Trophoblast cell (in vitro differentiated cells and primary cell): Measurements from ENCODE around the gene OR11G2.

Experiments used
- DNase-seq, 2 donors: peaks; one replicate each; pipeline ENCODE4 v3.0.0-alpha.2; 2016
- H2AFZ ChIP-seq: 2 replicates; pipeline ENCODE4 v1.6.1; 2013; ENCODE audit warnings: low read length, moderate library complexity, mild to moderate bottlenecking; ENCODE audit not compliant: insufficient read depth, poor library complexity
- H2AK5ac ChIP-seq: 2 replicates; pipeline ENCODE4 v1.6.1; 2013; ENCODE audit warnings: mild to moderate bottlenecking, low read length
- H2BK120ac ChIP-seq: 2 replicates; pipeline ENCODE4 v1.6.1; 2013; ENCODE audit warnings: low read length, mild to moderate bottlenecking, moderate library complexity; ENCODE audit not compliant: insufficient read depth, poor library complexity
- H2BK12ac ChIP-seq: 2 replicates; pipeline ENCODE4 v1.6.1; 2013; ENCODE audit warnings: mild to moderate bottlenecking, low read length, moderate library complexity
- H2BK5ac ChIP-seq: 2 replicates; pipeline ENCODE4 v1.6.1; 2013; ENCODE audit warnings: low read length, low read depth, moderate library complexity, mild to moderate bottlenecking; ENCODE audit not compliant: poor library complexity
- H3K14ac ChIP-seq: 2 replicates; pipeline ENCODE4 v1.6.1; 2013; ENCODE audit warnings: mild to moderate bottlenecking, low read length
- H3K18ac ChIP-seq: 2 replicates; pipeline ENCODE4 v1.6.1; 2013; ENCODE audit warnings: mild to moderate bottlenecking, low read length
- H3K23ac ChIP-seq: 2 replicates; pipeline ENCODE4 v1.6.1; 2013; ENCODE audit warnings: low read length
- H3K27ac ChIP-seq: 2 replicates; pipeline ENCODE4 v1.5.1; 2013; ENCODE audit warnings: low read depth, mild to moderate bottlenecking, inconsistent platforms, low read length, moderate library complexity
- H3K27me3 ChIP-seq: 2 replicates; pipeline ENCODE4 v1.6.1; 2013; ENCODE audit warnings: inconsistent platforms, mild to moderate bottlenecking, low read length, moderate library complexity; ENCODE audit not compliant: insufficient read depth
- H3K36me3 ChIP-seq, 2 experiments: 1 replicate in 1 of 2; 2 replicates in 1 of 2; pipeline ENCODE4 v1.6.1; 2013; ENCODE audit warnings: low read length in 2 of 2, mild to moderate bottlenecking in 2 of 2, moderate library complexity in 1 of 2; ENCODE audit not compliant: insufficient read depth in 2 of 2, control insufficient read depth in 1 of 2
- H3K4ac ChIP-seq: 2 replicates; pipeline ENCODE4 v1.6.1; 2013; ENCODE audit warnings: low read depth, mild to moderate bottlenecking, low read length, moderate library complexity
- H3K4me1 ChIP-seq, 2 experiments: 1 replicate in 1 of 2; 2 replicates in 1 of 2; pipeline ENCODE4 v1.6.1; 2013; ENCODE audit warnings: low read length in 2 of 2, mild to moderate bottlenecking in 2 of 2, moderate library complexity in 1 of 2; ENCODE audit not compliant: insufficient read depth in 2 of 2, control insufficient read depth in 1 of 2
- H3K4me2 ChIP-seq: 2 replicates; pipeline ENCODE4 v1.6.1; 2013; ENCODE audit warnings: inconsistent platforms, mild to moderate bottlenecking, low read length, moderate library complexity
- H3K4me3 ChIP-seq: 2 replicates; pipeline ENCODE4 v1.5.1; 2013; ENCODE audit warnings: mild to moderate bottlenecking, low read depth, low read length, inconsistent platforms
- H3K79me1 ChIP-seq: one replicate; pipeline ENCODE4 v1.6.1; 2013; ENCODE audit warnings: low read length
- H3K79me2 ChIP-seq: 2 replicates; pipeline ENCODE4 v1.6.1; 2013; ENCODE audit warnings: low read length, mild to moderate bottlenecking; ENCODE audit not compliant: control insufficient read depth, insufficient read depth, poor library complexity
- H3K9ac ChIP-seq: 2 replicates; pipeline ENCODE4 v1.6.1; 2013; ENCODE audit warnings: mild to moderate bottlenecking, low read length
- H3K9me3 ChIP-seq: 2 replicates; pipeline ENCODE4 v1.6.1; 2013; ENCODE audit warnings: low read depth, mild to moderate bottlenecking, control low read depth, inconsistent platforms, low read length; ENCODE audit not compliant: insufficient read depth
- H4K12ac ChIP-seq: 2 replicates; pipeline ENCODE4 v1.6.1; 2013; ENCODE audit warnings: low read depth, mild to moderate bottlenecking, low read length, moderate library complexity
- H4K8ac ChIP-seq: 2 replicates; pipeline ENCODE4 v1.6.1; 2013; ENCODE audit warnings: low read depth, mild to moderate bottlenecking, low read length, moderate library complexity
- H4K91ac ChIP-seq: one replicate; pipeline ENCODE4 v1.6.1; 2013; ENCODE audit warnings: low read depth, mild to moderate bottlenecking, low read length, moderate library complexity
- WGBS: extraction: QIAGEN DNeasy Blood & Tissue Kit; methylation state at CpG from one replicate; pipeline ENCODE4 v1.1.7; 2013; ENCODE audit warnings: missing lambda C conversion rate; ENCODE audit not compliant: insufficient read length, insufficient coverage; ENCODE audit errors: extremely low coverage; 5-methylcytosine and 5-hydroxymethylcytosine counted together

OR11G2 gene

GRCh38 chr14:20195911-20196310, 5.2 kb downstream of the OR11G2 start:
- no CpG with 5 or more reads among the region's 2 CpGs for WGBS
- H3K4me1 ChIP-seq, result no peaks in the 10 kb centered on the region
- H3K79me2 ChIP-seq, result no peaks in the 10 kb centered on the region
- H3K4me2 ChIP-seq, result no peak overlapping the region
- no peak overlapping the region for H2AK5ac ChIP-seq
- peaks cover 15% of the 10 kb centered on the region for H3K9me3 ChIP-seq
- H4K8ac ChIP-seq, result no peak overlapping the region
- H3K27ac ChIP-seq, result no peak overlapping the region
- H4K91ac ChIP-seq, result no peak overlapping the region
- no peak overlapping the region for H3K18ac ChIP-seq
- no peak overlapping the region for H2BK5ac ChIP-seq
- no peak overlapping the region for H4K12ac ChIP-seq
- no peak overlapping the region for H3K9ac ChIP-seq
- no peak overlapping the region for H2BK120ac ChIP-seq
- no peak overlapping the region for H2AFZ ChIP-seq
- H3K23ac ChIP-seq, result no peak overlapping the region
- H2BK12ac ChIP-seq, result no peak overlapping the region
- no peaks in the 10 kb centered on the region for H3K79me1 ChIP-seq
- no peak overlapping the region for H3K4ac ChIP-seq
- no peak overlapping the region for H3K4me3 ChIP-seq
- no peaks in the 10 kb centered on the region for H3K36me3 ChIP-seq
- H3K14ac ChIP-seq, result no peak overlapping the region
- peak in 1 of 2 donors; percentile 25 for DNase-seq
- H3K27me3 ChIP-seq, result no peaks in the 10 kb centered on the region

- WGBS, result no CpG with 5 or more reads among the region's 6 CpGs
- no peaks in the 10 kb centered on the region for H3K79me1 ChIP-seq
These were observed 6.8 kb downstream of the OR11G2 start for GRCh38 chr14:20197459-20197858.

GRCh38 chr14:20198991-20199390, 8.3 kb downstream of the OR11G2 start:
- Histone ChIP-seq H4K12ac (no peak overlapping the region), H3K9me3 (peaks cover 9% of the 10 kb centered on the region), H3K79me2 (no peaks in the 10 kb centered on the region), H3K36me3 (no peaks in the 10 kb centered on the region), H3K27me3 (no peaks in the 10 kb centered on the region), H3K14ac (no peak overlapping the region), H3K4ac (no peak overlapping the region), H4K91ac (no peak overlapping the region), H3K4me2 (no peak overlapping the region), H2BK120ac (no peak overlapping the region), H4K8ac (no peak overlapping the region), H3K23ac (no peak overlapping the region), H3K4me3 (no peak overlapping the region), H3K18ac (no peak overlapping the region), H3K9ac (no peak overlapping the region), H3K79me1 (no peaks in the 10 kb centered on the region), H2AFZ (no peak overlapping the region), H2BK12ac (no peak overlapping the region), H3K27ac (no peak overlapping the region), H3K4me1 (no peaks in the 10 kb centered on the region), H2BK5ac (no peak overlapping the region), H2AK5ac (no peak overlapping the region)
- DNase-seq, result no peak
- WGBS, result no CpG with 5 or more reads among the region's 5 CpGs

More at GRCh38 chr14:20197459-20197858, 6.8 kb downstream of the OR11G2 start:
- Histone ChIP-seq H3K4me1 (no peaks in the 10 kb centered on the region), H3K23ac (no peak overlapping the region), H3K27ac (no peak overlapping the region), H3K4me2 (no peak overlapping the region), H3K27me3 (no peaks in the 10 kb centered on the region), H3K79me2 (no peaks in the 10 kb centered on the region), H2BK12ac (no peak overlapping the region), H3K18ac (no peak overlapping the region), H4K12ac (no peak overlapping the region), H3K36me3 (no peaks in the 10 kb centered on the region), H4K91ac (no peak overlapping the region), H3K9me3 (peaks cover 12% of the 10 kb centered on the region), H3K9ac (no peak overlapping the region), H2AK5ac (no peak overlapping the region), H3K4ac (no peak overlapping the region), H3K14ac (no peak overlapping the region), H2BK5ac (no peak overlapping the region), H4K8ac (no peak overlapping the region), H2AFZ (no peak overlapping the region), H2BK120ac (no peak overlapping the region), H3K4me3 (no peak overlapping the region)
- DNase-seq, result no peak

GRCh38 chr14:20204721-20205120, 14.0 kb downstream of the OR11G2 start:
- Histone ChIP-seq H2BK120ac (no peak overlapping the region), H4K8ac (no peak overlapping the region), H3K36me3 (no peaks in the 10 kb centered on the region), H3K4me2 (no peak overlapping the region), H3K9ac (no peak overlapping the region), H3K18ac (no peak overlapping the region), H3K4me3 (no peak overlapping the region), H3K23ac (no peak overlapping the region), H3K14ac (no peak overlapping the region), H4K12ac (no peak overlapping the region), H3K4me1 (no peaks in the 10 kb centered on the region), H3K9me3 (peaks cover 6% of the 10 kb centered on the region), H3K79me2 (no peaks in the 10 kb centered on the region), H2BK12ac (no peak overlapping the region), H3K27me3 (no peaks in the 10 kb centered on the region), H3K27ac (no peak overlapping the region), H2AFZ (no peak overlapping the region), H4K91ac (no peak overlapping the region), H3K79me1 (no peaks in the 10 kb centered on the region), H3K4ac (no peak overlapping the region), H2BK5ac (no peak overlapping the region), H2AK5ac (no peak overlapping the region)
- no CpG with 5 or more reads among the region's 3 CpGs for WGBS
- DNase-seq, result no peak
